CD4-positive, alpha-beta T cell treated with Interleukin-17A for 1 hour (primary cell): ENCODE results near the gene RHOB.
A peak's percentile ranks its signal among the peaks of the same experiment; 100 is the strongest.
"Not testable (repeated sequence)": the region's sequence is repeated elsewhere in the genome, so short reads cannot be mapped to it uniquely, and the experiment has no call there.

Source experiments
- DNase-seq: peaks from one replicate; pipeline ENCODE4 v3.0.0-alpha.2; 2020

The RHOB gene

DNA sequence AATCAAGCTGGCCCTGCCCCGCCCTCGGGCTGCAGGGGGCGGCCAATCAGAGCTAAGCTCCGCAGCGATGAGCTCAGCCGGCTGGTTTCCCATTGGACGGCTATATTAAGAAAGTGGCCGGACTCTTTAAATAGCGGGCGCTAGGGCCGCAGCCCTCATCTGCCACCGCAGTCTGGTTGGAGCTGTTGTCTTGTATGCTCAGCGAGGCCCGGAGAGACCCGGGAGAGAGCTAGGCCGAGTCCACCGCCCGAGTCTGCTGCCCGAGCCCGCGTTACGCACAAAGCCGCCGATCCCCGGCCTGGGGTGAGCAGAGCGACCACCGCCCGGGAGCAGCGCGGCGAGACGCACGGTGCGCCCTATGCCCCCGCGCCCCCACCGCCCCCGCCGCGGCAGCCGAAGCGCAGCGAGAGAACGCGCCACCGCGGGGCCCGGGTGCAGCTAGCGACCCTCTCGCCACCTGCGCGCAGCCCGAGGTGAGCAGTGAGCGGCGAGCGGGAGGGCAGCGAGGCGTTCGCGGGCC lies at the start of gene RHOB:
RHOB (plus strand) TSS at position 158 of the 520 bp plus-strand sequence. CDS start 392 bp downstream, outside the sequence.
- peak; percentile 96 for DNase-seq

GRCh38 chr2:20397811-20398447 lies 48.9 kb upstream of the RHOB start:
- no peak for DNase-seq

GRCh38 chr2:20398956-20399567 lies 47.8 kb upstream of the RHOB start:
- DNase-seq, result no peak

- no peak for DNase-seq
Measured at GRCh38 chr2:20400306-20400705, 46.6 kb upstream of the RHOB start.

GRCh38 chr2:20400787-20401488 lies 45.9 kb upstream of the RHOB start:
- DNase-seq, result no peak

- no peak for DNase-seq
Measured at GRCh38 chr2:20401489-20401835, 45.4 kb upstream of the RHOB start.

- DNase-seq, result no peak
Measured at GRCh38 chr2:20403774-20404312, 43.0 kb upstream of the RHOB start.

GRCh38 chr2:20404950-20405349 lies 41.9 kb upstream of the RHOB start:
- no peak for DNase-seq

DNA sequence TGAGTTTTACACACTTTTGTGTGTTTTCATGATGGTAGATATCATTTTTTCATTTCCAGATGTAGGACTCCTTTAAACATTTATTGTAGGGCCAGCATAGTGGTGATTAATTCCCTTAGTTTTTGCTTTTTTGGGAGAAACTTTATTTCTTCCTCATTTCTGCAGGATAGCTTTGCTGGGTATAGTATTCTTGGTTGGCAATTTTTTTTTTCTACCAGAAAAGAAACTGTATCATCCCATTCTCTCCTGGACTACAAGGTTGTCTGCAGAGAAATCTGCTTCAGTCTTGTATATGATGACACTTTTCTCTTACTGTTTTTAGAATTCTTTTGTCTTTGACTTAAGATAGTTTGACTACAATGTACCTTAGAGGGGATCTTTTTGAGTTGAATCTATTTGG lies 37.8 kb upstream of the RHOB start:
- no peak for DNase-seq

DNA sequence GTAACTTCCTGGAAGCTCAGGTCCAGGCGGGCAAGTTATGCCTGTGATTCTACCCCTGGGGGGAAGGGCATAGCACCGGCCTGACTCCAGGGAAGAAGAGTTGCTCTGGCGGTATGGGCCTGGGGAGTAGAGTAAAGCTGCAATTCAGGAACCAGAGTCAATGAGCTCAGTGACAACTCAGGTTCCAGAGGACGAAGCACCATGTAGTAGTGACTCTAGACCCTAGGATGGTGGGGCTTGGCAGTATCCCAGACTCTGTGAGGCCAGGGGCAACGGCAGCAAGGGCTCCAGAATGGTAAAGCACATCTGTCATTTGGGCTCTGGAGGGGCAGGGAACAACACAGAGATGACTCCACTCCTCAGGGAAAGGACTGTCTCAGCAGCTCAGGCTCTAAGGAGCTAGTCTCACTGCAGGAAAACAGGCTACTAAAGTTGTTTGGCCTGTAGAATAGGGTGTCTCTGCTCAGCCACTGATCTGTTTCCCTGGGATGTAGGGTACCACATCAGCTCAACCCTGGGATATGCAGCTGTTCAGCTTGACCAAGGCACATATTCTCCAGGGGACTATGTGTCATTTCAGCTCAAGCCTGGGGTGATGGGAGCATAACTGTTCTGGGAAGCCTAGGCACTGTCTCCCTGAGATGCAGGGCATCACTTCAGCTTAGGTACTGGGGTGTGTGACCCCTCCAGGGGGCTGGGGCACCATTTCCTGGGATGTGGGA lies 36.2 kb upstream of the RHOB start:
- no peak for DNase-seq

DNA sequence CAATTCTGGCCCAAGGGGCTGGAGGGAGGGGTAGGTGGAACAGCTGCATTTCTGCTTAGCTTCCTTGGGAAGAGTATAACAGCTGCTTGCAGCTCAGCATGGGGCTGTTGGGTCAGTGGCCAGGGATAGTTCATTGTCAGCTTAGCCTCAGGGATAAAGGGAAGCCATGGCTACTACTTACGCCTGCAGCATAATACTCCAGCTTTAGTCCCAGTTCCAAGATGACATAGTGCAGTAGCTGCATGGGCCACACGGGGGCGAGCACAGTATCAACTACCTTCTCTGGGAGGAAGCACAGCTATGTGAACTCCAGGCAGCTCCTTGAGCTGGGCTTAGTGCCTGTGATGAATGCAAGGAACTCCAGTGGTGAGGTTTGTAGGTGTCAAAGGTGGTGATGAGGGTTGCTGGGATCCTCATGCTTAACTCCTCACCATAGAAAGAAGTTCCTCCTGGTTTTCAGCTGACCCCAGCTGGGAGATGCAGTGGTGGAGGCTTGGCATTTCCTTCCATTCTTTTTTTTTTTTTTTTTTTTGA lies 35.4 kb upstream of the RHOB start:
- peak; percentile 73 for DNase-seq

- DNase-seq, result no peak
Measured at GRCh38 chr2:20414806-20415205, 32.1 kb upstream of the RHOB start.

- no peak for DNase-seq
Measured at GRCh38 chr2:20415511-20415918, 31.4 kb upstream of the RHOB start.

GRCh38 chr2:20416723-20417122 lies 30.2 kb upstream of the RHOB start:
- DNase-seq, result no peak

DNA sequence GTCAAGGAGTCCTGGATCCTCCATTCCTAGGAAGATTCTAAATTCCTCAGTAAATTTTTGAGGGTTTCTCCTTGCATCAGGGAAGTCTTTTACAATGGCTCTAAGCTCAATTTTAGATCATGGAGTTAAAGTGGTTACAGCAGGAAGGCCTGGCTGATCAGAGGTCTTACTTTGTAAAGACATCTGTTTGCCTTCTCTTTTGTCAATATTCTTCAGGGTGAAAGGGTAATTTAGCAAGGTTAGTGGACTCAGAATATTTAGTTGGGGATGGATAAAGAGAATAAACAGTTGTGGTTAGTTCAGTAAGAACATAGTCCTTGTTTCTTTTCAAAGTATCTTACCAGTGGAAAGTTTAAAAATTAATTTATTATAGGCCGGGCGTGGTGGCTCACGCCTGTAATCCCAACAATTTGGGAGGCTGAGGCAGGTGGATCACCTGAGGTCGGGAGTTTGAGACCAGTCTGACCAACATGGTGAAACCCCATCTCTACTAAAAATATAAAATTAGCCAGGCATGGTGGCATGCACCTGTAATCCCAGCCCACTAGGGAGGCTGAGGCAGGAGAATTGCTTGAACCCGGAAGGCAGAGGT lies 29.5 kb upstream of the RHOB start:
- DNase-seq, result not testable (repeated sequence)

GRCh38 chr2:20418519-20418918 lies 28.4 kb upstream of the RHOB start:
- no peak for DNase-seq

GRCh38 chr2:20419007-20419576 lies 27.8 kb upstream of the RHOB start:
- no peak for DNase-seq

DNA sequence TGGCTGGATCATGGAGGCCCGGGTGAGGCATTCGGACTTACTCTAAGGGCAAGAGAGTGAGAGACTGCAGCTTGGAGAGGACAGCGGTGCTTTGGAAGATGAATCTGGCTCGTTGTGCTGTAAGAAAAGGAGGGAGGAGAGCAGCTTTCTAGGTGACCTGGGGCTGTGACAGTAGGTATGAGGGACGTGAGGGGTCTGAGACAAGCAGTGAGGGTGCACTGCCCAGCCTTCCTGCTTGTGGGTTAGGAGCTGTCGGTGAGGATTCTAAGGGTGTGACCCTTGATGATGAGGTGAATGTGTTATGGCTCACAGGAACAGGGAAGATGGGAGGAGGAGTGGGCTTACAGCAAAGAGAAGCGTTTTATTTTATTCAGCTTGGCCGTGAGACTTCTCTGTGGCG lies 27.1 kb upstream of the RHOB start:
- no peak for DNase-seq

DNA sequence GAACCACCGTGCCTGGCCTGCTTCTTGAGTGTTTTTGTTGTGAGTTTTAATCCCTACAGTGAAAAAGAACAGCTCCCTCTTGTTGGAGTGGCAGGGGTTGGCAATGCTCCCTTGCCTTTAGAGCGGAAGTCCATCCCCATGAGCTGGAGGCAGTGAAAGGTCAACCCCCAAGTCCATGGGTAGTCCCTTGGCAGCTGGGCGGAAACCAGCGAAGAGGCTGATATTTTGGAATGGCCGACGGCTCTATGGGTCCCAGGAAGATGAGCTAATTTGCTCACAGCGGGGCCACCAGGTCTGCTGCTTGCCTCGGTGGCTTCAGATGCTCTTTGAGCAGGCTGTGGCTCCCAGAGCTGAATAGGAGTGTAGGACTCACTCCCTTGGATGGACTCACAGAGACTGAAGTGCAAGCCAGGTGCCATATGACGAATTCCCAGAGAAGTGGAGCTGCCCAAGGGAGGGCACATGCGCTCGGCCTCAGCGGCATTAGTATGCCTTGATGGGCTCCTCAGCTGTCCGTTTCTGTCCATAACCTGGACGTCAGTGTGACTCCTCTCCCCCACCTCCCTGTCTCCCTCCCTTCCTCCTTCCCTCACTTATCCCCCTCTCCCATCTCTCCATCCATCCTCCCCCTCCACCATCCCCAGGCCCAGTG lies 25.4 kb upstream of the RHOB start:
- DNase-seq, result no peak

DNA sequence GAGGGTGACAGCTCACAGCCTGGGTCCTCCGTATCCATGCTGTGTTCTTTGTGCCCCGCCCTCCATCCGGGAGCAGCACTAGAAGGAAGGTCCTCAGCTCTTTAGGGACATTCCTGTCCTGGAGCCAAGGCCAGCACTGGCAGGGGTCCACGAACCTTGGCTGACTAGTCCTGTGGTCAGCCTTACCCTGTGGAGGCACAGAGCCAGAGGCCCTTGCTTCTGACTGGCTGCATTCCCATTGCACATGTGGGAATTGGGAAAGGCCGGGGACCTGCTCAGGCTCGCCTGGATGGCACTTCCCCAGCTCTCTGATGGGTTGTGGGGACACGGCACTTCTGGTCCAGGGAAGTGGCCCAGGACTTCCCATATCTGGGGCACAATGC lies 24.9 kb upstream of the RHOB start:
- no peak for DNase-seq

DNA sequence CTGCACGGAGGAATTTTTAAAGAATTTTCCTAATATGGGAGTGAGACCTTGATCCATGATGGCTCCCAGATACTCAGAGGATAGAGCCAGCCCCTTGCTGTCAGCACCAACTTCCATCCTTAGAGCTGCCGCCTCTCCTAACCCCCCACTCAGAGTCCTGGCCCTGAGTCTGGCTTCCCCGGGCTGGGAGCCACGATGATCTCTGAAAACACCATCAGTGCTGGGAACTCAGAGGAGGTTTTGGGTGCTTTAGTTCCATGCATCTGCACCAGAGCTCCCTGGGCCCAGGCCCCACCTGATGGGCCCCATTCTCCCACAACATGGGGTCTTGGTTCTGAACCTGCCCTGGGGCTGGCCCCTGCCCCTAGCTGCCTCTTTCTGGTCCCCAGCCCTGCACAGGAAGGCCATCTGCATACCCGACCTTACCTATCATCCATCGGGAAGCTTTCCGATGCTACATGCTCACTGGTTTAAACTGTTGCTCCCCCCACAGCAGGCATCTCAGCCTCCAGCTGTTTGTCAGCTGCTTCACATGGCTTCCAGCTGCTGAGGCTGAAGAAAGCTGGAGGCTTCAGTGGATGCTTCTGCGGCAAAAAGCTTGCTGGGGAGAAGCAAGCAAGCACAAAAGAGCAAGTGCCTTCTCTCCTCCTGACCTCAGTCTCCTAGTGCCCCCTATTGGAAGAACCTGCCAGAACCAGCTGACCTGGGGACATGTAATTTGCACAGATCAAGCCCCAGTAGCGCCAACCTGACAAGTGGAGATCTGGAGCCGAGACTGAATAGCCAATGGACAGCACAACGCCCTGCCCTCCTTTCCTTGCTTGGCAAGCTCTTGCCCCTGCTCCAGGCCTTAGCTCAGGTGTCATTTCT lies 24.2 kb upstream of the RHOB start:
- DNase-seq, result no peak
